HG02623 (cell line): ENCODE data around the gene PEX10.

Experiments used
- ATAC-seq: cut with Tn5 transposase; IDR thresholded peaks from one replicate; pipeline ENCODE4 v1.9.1; 2021; ENCODE audit warnings: moderate library complexity; ENCODE audit not compliant: unreplicated experiment

The PEX10 gene

DNA sequence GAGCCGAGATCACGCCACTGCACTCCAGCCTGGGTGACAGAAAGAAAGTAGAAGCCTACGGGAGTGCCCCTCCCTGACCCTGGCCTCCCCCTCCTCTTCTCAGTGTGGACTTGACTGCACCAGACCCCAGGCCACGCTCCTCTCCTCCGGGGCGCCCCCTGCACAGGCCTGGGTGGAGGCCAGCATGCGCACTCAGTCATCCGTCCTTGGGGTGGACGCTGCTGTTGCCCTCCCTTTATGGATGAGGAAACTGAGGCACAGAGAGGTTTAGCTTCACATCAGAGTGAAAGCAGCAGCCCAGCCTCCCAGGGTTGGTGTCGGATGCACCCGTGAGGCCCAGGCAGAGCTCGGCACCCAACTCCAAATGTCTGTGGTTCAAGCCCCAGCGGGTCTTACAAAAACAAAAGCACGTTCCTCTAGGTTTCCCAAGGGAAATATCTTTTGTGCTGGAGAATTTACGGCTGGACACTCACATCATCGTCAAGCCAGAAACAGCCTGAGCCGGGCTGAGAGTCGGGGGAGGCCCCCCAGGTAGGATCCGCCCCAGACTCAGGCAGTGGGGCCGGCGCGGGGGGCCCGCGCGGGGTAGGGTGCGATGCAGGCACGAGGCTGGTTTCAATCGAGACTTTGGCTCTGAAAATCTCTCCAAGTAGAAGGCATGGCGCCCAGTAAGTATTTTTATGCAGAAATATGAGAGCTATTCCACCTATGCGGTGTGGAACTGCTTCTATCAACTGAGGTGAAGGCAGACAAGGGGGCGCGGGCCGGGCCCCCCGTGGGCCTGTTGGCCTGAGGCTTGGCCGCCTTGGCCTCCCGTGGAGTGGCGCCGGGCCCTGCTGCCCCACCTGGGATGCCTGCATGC lies 57.6 kb downstream of the PEX10 start:
- ATAC-seq = no peak
